ENCODE measurements around the gene ZIC5.

- TF ChIP-seq CTCF (IDR thresholded peaks at IDR 0.05) (no peak), POLR2A (IDR thresholded peaks at IDR 0.05) (no peak)
Observed at GRCh38 chr13:99977912-99978798, 6.6 kb upstream of the ZIC5 start.
